Endothelial cell of umbilical vein (primary cell): ENCODE measurements around the gene GADD45GIP1. TPM values are rescaled to one million over a fixed set of nuclear protein-coding genes. Genes with fewer than 3 reads are reported as not detected.

Source experiments
- BruUV-seq: library from RNA; stranded (reverse); fragments of 400-500 nt; replicated peaks from 2 replicates; lab custom pipeline; 2021; lab: Mats Ljungman, UMichigan
- CTCF ChIA-PET: fragments of 300-600, 350-600 bp; sonication (Branson Sonifier 250); formaldehyde crosslinking; loops from one replicate; lab custom pipeline; 2021; ENCODE audit warnings: antibody characterized with exemption, inconsistent platforms; lab: Charles Lee
- POLR2A ChIA-PET: fragments of 300-600, 350-600 bp; sonication (Branson Sonifier 250); formaldehyde crosslinking; loops from one replicate; lab custom pipeline; 2021; ENCODE audit warnings: antibody characterized with exemption, inconsistent platforms; lab: Charles Lee
- DNase-seq: peaks from one replicate; pipeline ENCODE4 v3.0.0-alpha.2; 2011; ENCODE audit warnings: low read depth, low spot score
- FAIRE-seq: peaks from 2 replicates; lab custom pipeline; 2011; peaks lifted over from hg19 to GRCh38; lab: Jason Lieb, UNC
- H2AFZ ChIP-seq: 2 replicates; pipeline ENCODE4 v1.6.0; 2012; ENCODE audit warnings: low read depth, low read length, control low read depth, inconsistent platforms
- H3K27ac ChIP-seq: 2 replicates; pipeline ENCODE4 v1.5.1; 2011; ENCODE audit warnings: low read depth, mild to moderate bottlenecking, control low read depth, low read length, moderate library complexity; ENCODE audit not compliant: insufficient read depth
- H3K27me3 ChIP-seq, 2 experiments: 2 replicates each; pipeline versions ENCODE4 v1.6.0 to v1.6.1; 2011; ENCODE audit warnings: low read length in 2 of 2, mixed read lengths in 1 of 2; ENCODE audit not compliant: control insufficient read depth in 2 of 2, insufficient read depth in 2 of 2
- H3K36me3 ChIP-seq, 2 experiments: 2 replicates in 1 of 2; 3 replicates in 1 of 2; pipeline ENCODE4 v1.5.1; 2011; ENCODE audit warnings: low read length in 2 of 2, mild to moderate bottlenecking in 1 of 2, moderate library complexity in 1 of 2; ENCODE audit not compliant: control insufficient read depth in 2 of 2, insufficient read depth in 2 of 2; ENCODE audit errors: extremely low read depth in 1 of 2
- H3K4me1 ChIP-seq: 3 replicates; pipeline ENCODE4 v1.5.1; 2011; ENCODE audit warnings: mild to moderate bottlenecking, low read length; ENCODE audit not compliant: control insufficient read depth, insufficient read depth; ENCODE audit errors: extremely low read depth
- H3K4me2 ChIP-seq: 2 replicates; pipeline ENCODE4 v1.6.1; 2011; ENCODE audit warnings: low read length, control low read depth, mixed read lengths; ENCODE audit not compliant: insufficient read depth
- H3K4me3 ChIP-seq, 3 experiments: fragments of 200-600 bp in 1 of 3; sonication (generic), shearing (Covaris generic) in 1 of 3; replicated peaks in 1 of 3; 2 replicates each; pipeline ENCODE4 v1.5.1; 2011 to 2016; ENCODE audit warnings: control low read depth in 3 of 3, low read length in 3 of 3, mild to moderate bottlenecking in 2 of 3, inconsistent platforms in 1 of 3, low read depth in 1 of 3, moderate library complexity in 1 of 3; ENCODE audit not compliant: insufficient read depth in 1 of 3
- H3K79me2 ChIP-seq: 2 replicates; pipeline ENCODE4 v1.6.0; 2012; ENCODE audit warnings: low read length, inconsistent platforms; ENCODE audit not compliant: control insufficient read depth, insufficient read depth
- H3K9ac ChIP-seq: replicated peaks from 2 replicates; pipeline ENCODE3; 2011; ENCODE audit warnings: low read length, control low read depth; ENCODE audit not compliant: insufficient read depth; ENCODE audit errors: extremely low read depth
- H3K9me1 ChIP-seq: replicated peaks from 3 replicates; pipeline ENCODE4 v1.6.0; 2011; ENCODE audit warnings: mild to moderate bottlenecking, low read length; ENCODE audit not compliant: control insufficient read depth, insufficient read depth; ENCODE audit errors: extremely low read depth
- H3K9me3 ChIP-seq: replicated peaks from 2 replicates; pipeline ENCODE4 v1.5.1; 2012; ENCODE audit warnings: low read length, inconsistent platforms; ENCODE audit not compliant: control insufficient read depth, insufficient read depth
- H4K20me1 ChIP-seq: replicated peaks from 2 replicates; pipeline ENCODE3; 2011; ENCODE audit warnings: mild to moderate bottlenecking, low read length; ENCODE audit not compliant: control insufficient read depth, insufficient read depth; ENCODE audit errors: extremely low read depth
- CTCF ChIP-seq, 2 donors: IDR thresholded peaks; 1 replicate in 1 of 2; 2 replicates in 1 of 2; pipeline ENCODE4 v1.5.1; 2011; ENCODE audit warnings: low read length in 2 of 2, mild to moderate bottlenecking in 2 of 2, moderate library complexity in 2 of 2, control low read depth in 1 of 2, inconsistent platforms in 1 of 2, low read depth in 1 of 2; ENCODE audit not compliant: insufficient read depth in 1 of 2; ENCODE audit errors: extremely low read depth in 1 of 2
- EZH2 ChIP-seq: IDR thresholded peaks from 2 replicates; pipeline ENCODE4 v1.6.1; 2012; ENCODE audit warnings: borderline replicate concordance, low read depth, mild to moderate bottlenecking, moderate library complexity, low read length, inconsistent platforms; ENCODE audit not compliant: severe bottlenecking
- FOS ChIP-seq: IDR thresholded peaks from 2 replicates; pipeline ENCODE4 v1.6.1; 2011; ENCODE audit warnings: mild to moderate bottlenecking, low read length, moderate library complexity, borderline replicate concordance; ENCODE audit not compliant: insufficient read depth
- GATA2 ChIP-seq: IDR thresholded peaks from 2 replicates; pipeline ENCODE4 v1.7.0; 2011; ENCODE audit warnings: low read depth, mild to moderate bottlenecking, moderate library complexity, mixed read lengths, low read length; ENCODE audit not compliant: insufficient read length, insufficient read depth
- JUN ChIP-seq: IDR thresholded peaks from 2 replicates; pipeline ENCODE4 v1.6.1; 2011; ENCODE audit warnings: borderline replicate concordance, low read depth; ENCODE audit not compliant: insufficient read length, insufficient read depth
- MYC ChIP-seq: IDR thresholded peaks from one replicate; pipeline ENCODE4 v1.6.1; 2011; ENCODE audit warnings: mild to moderate bottlenecking, low read depth, low read length
- POLR2A ChIP-seq: IDR thresholded peaks from 2 replicates; pipeline ENCODE4 v1.6.1; 2012; ENCODE audit warnings: low read depth, mild to moderate bottlenecking, control low read depth, low read length
- POLR2AphosphoS5 ChIP-seq: IDR thresholded peaks from 2 replicates; pipeline ENCODE4 v1.6.1; 2012; ENCODE audit warnings: low read depth, mild to moderate bottlenecking, control low read depth, low read length, moderate library complexity; ENCODE audit not compliant: insufficient read depth
- dilution Hi-C: fragments of 300-500 bp; cut with MboI; formaldehyde crosslinking; loops from one replicate; pipeline ENCODE4 v1.15.0; 2019; ENCODE audit warnings: low sequenced_read_pairs; ENCODE audit not compliant: extremely low pct_ligation_motif_present
- intact Hi-C: fragments of 100-400 bp; cut with micrococcal nuclease; formaldehyde crosslinking; loops from one replicate; pipeline ENCODE4 v1.10.0; 2022
- polyA plus RNA-seq, 4 experiments: library from polyadenylated mRNA; depleted of rRNA in 3 of 4; stranded (reverse) in 3 of 4; unstranded in 1 of 4; fragments of >200 nt; gene quantifications; 2 replicates each; pipeline versions ENCODE4 v1.2.1 to v1.2.3, GENCODE V29; 2011 to 2012; ENCODE audit warnings: missing spikeins in 1 of 4
- total RNA-seq: library from RNA; stranded (reverse); gene quantifications from 2 replicates; pipeline ENCODE4 v1.2.3, GENCODE V29; 2021
- TF ChIP-seq, protein P1 (sequence below): IDR thresholded peaks from 2 replicates; pipeline ENCODE4 v1.6.1; 2011; ENCODE audit not compliant: insufficient read depth, insufficient read length

The GADD45GIP1 gene
- total and polyA plus RNA-seq, 2 donors (not counting 3 experiments of a cell fraction or from before 2014, with no cell fraction given): 32.8 to 38.3 TPM

GRCh38 chr19:12936582-12936981, 20.4 kb downstream of the GADD45GIP1 start:
- Histone ChIP-seq H3K27ac (no peak overlapping the region), H3K4me3 (no peak overlapping the region), H3K36me3 (peaks cover 13 to 19% of the 10 kb centered on the region in 2 experiments), H3K27me3 (no peaks in the 10 kb centered on the region), H3K9ac (no peak overlapping the region), H4K20me1 (no peaks in the 10 kb centered on the region), H3K4me2 (no peak overlapping the region), H2AFZ (no peak overlapping the region), H3K9me3 (no peaks in the 10 kb centered on the region), H3K4me1 (peaks cover 33% of the 10 kb centered on the region), H3K9me1 (no peaks in the 10 kb centered on the region), H3K79me2 (peaks cover 49% of the 10 kb centered on the region)
- ChIA-PET POLR2A (interaction anchor here (1.6 kb wide), 1 partner anchor 9 kb away, joined by 6 read pairs; the partner anchor contains the start of gene RAD23A), CTCF (no interaction called here)
- FAIRE-seq: no peak
- TF ChIP-seq EZH2: no peak
- DNase-seq: no peak
- dilution Hi-C loops (no loop called here), intact Hi-C loops (loop anchor here (10.0 kb wide), 1 partner anchor 152 kb away; no protein-coding TSS in a partner anchor)
- BruUV-seq: no TSS peak

GRCh38 chr19:12935071-12935470, 22.0 kb downstream of the GADD45GIP1 start:
- H3K4me3 ChIP-seq: no peak overlapping the region
- H3K9me1 ChIP-seq: no peaks in the 10 kb centered on the region
- H2AFZ ChIP-seq: no peak overlapping the region
- peaks cover 6 to 13% of the 10 kb centered on the region in 2 experiments for H3K36me3 ChIP-seq
- no peaks in the 10 kb centered on the region for H4K20me1 ChIP-seq
- dilution Hi-C loops: no loop called here
- CTCF ChIA-PET: no interaction called here
- POLR2A ChIA-PET: no interaction called here
- DNase-seq (no peak), FAIRE-seq (no peak)
- no peak overlapping the region for H3K27ac ChIP-seq
- no peaks in the 10 kb centered on the region for H3K27me3 ChIP-seq
- peaks cover 22% of the 10 kb centered on the region for H3K4me1 ChIP-seq
- H3K9me3 ChIP-seq: no peaks in the 10 kb centered on the region
- intact Hi-C loops: loop anchor here (10.0 kb wide), 1 partner anchor 150 kb away; no protein-coding TSS in a partner anchor
- TF ChIP-seq CTCF (IDR thresholded peaks at IDR 0.05; ENCODE audit: extremely low read depth in 1 of 2, insufficient read depth in 1 of 2, low read depth in 1 of 2, low read length in 2 of 2) (no peak), JUN (no peak), POLR2A (no peak), MYC (no peak), FOS (no peak), EZH2 (no peak), POLR2AphosphoS5 (no peak), GATA2 (no peak)
- TF ChIP-seq, protein P1, sequence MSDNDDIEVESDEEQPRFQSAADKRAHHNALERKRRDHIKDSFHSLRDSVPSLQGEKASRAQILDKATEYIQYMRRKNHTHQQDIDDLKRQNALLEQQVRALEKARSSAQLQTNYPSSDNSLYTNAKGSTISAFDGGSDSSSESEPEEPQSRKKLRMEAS: no peak
- H3K4me2 ChIP-seq: no peak overlapping the region
- H3K9ac ChIP-seq: no peak overlapping the region
- no TSS peak for BruUV-seq
- peaks cover 37% of the 10 kb centered on the region for H3K79me2 ChIP-seq
